Activated CD8-positive, alpha-beta memory T cell treated with anti-CD3 and anti-CD28 coated beads for 36 hours (primary cell): Measurements from ENCODE around the gene LGALS4. TPM values are rescaled to one million over a fixed set of nuclear protein-coding genes. Genes with fewer than 3 reads are reported as not detected.
"Not testable (repeated sequence)": the region's sequence is repeated elsewhere in the genome, so short reads cannot be mapped to it uniquely, and the experiment has no call there.

ENCODE experiments used
- CTCF ChIA-PET: fragments of 350-600 bp; sonication (Branson Sonifier 250); formaldehyde crosslinking; loops from one replicate; lab custom pipeline; 2021; ENCODE audit warnings: antibody characterized with exemption; lab: Charles Lee
- POLR2A ChIA-PET: fragments of 350-600 bp; sonication (Branson Sonifier 250); formaldehyde crosslinking; loops from one replicate; lab custom pipeline; 2021; ENCODE audit warnings: antibody characterized with exemption; lab: Charles Lee
- total RNA-seq, 2 experiments: library from RNA; stranded (reverse); gene quantifications; one replicate each; pipeline ENCODE4 v1.2.3, GENCODE V29; 2021

The LGALS4 gene
- total RNA-seq, 2 experiments from 2014 or later, result 0.65 to 0.82 TPM

DNA sequence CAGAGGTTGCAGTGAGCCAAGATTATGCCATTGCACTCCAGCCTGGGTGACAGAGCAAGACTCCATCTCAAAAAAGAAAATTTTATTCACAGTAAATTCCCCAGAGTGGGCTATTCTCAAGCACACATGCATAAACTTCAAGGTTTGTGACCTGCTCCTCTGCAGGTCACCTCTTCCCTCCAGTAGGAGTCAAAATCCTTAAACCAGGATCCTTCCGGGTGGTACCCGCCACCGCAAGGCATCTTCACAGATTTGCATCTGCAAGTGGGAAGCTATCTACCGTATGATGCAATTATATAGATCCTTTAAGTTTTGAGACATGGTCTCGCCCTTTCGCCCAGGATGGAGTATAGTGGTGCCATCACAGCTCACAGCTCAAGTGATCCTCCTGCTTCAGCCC, 21.8 kb upstream of the LGALS4 start:
- CTCF ChIA-PET, result interaction anchor here (0.6 to 0.7 kb wide), 2 partner anchors 9 to 72 kb away, joined by 3 read pairs; no protein-coding TSS in a partner anchor
- POLR2A ChIA-PET, result no interaction called here

DNA sequence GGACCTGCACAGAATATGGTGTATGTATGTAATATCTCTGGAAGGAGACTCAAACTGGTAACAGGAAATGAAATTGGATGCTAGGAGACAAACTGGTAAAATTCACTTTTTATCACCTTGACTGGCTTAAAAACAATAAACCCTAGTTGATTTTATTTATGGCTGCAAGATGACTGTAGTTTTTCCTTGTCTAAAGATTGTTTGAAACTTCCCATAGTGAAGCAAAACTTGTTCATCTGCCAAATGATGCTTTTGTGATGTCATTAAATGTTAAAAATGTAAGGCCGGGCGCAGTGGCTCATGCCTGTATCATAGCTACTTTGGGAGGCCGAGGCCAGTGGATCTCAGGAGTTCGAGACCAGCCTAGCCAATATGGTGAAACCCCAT, 21.4 kb upstream of the LGALS4 start:
- POLR2A ChIA-PET, result no interaction called here
- CTCF ChIA-PET, result interaction anchor here (0.7 to 1.2 kb wide), 2 partner anchors 10 to 15 kb away, joined by 3 read pairs; no protein-coding TSS in a partner anchor

DNA sequence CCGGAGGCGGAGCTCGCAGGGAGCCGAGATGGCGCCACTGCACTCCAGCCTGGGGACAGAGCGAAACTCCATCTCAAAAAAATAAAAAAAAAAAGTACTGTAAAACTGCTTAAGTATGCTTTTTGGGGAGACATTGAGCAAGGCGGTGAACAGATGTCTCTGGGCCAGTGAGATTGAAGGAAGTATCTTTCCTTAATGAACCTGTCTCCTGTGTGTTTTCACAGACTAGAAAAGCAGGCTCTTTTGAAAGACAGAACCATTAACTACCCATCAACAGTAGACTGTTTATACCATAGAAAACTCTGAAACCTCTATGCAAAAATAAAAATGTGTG, 20.3 kb upstream of the LGALS4 start:
- ChIA-PET CTCF (interaction anchor here (1.0 to 1.2 kb wide), 2 partner anchors 16 to 199 kb away, joined by 3 to 5 read pairs; no protein-coding TSS in a partner anchor), POLR2A (interaction anchor here (0.6 kb wide), 1 partner anchor 16 kb away, joined by 3 read pairs; no protein-coding TSS in a partner anchor)

DNA sequence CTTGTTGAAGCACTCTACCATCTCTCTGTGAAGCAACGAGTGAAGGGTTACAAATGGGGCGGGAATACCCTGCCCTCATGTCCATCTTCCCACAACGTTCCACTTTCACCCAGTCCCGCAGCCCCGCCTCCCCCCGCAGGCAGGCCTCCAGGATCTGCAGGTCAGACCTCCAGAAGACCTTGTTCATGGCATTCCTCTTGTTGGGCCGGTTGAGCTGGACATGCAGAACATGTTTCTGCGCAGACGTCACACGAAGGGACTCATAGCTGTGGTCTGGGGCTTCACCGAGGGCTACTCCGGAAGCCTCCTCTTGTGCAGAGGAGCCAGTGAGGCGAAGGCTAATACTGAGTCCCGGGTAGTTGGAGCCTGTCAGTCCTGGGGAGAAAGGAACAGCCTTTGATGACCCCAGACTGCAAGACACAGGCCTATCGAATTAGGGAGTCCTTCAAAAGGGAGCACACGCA, 18.4 kb upstream of the LGALS4 start:
- POLR2A ChIA-PET, result interaction anchor here (1.0 to 1.3 kb wide), 4 partner anchors 11 to 18 kb away, joined by 5 to 15 read pairs (median 6); partner anchors contain the start of gene HNRNPL
- CTCF ChIA-PET, result interaction anchor here (0.8 to 1.3 kb wide), 4 partner anchors 18 to 99 kb away, joined by 3 to 5 read pairs (median 3); partner anchors contain the start of genes MRPS12 and SARS2

DNA sequence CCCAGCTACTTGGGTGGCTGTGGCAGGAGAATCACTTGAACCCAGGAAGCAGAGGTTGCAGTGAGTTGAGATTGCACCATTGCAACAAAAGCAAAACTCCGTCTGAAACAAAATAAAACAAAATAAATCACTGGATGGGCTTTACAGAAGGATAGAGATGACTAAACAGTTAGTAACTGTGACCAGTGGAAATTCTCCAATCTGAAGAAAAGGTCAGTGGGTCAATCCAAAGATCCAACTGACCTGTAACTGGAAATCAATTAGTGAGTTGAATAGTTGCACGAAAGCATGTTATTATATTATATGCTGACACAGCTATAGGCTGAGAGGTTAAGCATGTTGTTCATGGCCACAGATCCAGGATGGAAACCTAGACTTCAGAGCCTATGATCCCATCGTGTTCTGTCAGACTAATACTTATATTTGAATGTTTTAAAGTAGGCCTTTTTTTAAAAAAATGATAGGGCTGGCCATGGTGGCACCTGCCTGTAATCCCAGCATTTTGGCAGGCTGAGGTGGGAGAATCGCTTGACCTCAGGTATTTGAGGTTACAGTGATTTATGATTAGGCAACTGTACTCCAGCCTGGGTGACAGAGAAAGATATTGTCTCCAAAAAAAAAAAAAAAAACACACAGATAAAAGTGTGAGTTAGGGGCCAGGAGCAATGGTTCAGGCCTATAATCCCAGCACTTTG, 17.4 kb upstream of the LGALS4 start:
- ChIA-PET POLR2A (interaction anchor here (0.7 kb wide), 1 partner anchor 50 kb away, joined by 3 read pairs; no protein-coding TSS in a partner anchor), CTCF (interaction anchor here (1.3 kb wide), 1 partner anchor 10 kb away, joined by 3 read pairs; no protein-coding TSS in a partner anchor)

DNA sequence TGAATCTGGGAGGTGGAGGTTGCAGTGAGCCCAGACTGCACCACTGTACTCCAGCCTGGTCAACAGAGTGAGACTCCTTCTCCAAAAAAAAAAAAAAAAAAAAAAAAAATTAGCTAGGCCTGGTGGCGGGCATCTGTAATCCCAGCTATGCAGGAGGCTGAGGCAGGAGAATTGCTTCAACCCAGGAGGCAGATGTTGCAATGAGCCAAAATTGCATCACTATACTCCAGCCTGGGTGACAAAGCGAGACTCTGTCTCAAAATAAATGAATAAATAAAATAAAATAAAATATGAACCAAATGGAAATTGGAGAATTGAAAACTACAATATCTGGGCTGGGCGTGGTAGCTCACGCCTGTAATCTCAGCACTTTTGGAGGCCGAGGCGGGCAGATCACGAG, 16.5 kb upstream of the LGALS4 start:
- POLR2A ChIA-PET, result not testable (repeated sequence)
- CTCF ChIA-PET, result interaction anchor here (0.6 to 1.3 kb wide), 2 partner anchors 9 to 26 kb away, joined by 3 read pairs; no protein-coding TSS in a partner anchor

DNA sequence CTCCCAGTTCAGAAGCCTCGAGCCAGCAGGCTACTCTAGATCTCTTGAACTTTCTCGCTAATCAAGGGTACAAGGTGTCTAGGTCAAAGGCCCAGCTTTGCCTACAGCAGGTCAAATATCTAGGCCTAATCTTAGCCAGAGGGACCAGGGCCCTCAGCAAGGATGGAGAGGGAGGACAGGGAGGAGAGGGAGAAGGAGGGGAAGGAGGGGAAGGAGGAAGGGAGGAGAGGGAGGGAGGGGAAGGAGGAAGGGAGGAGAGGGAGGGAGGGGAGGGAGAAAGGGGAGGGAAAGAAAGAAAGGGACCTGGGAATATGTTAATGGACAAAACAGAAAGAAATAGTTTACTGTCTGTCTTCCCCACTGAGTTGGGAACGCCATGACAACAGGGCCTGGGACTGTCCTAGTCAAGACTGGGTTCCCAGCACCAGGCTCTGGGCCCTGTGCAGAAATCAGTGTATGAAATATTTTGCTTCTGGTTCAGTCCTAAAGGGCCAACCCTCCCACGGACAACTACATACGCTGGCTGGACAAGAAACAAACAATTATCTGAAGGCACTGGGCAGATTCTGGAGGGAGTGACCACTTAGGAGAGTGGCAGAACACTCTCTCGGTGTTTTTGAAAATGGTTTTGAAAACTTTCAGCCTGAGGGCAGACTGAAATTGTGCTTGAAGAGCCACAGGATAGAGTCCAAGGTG, 14.3 kb upstream of the LGALS4 start:
- ChIA-PET POLR2A (no interaction called here), CTCF (no interaction called here)

DNA sequence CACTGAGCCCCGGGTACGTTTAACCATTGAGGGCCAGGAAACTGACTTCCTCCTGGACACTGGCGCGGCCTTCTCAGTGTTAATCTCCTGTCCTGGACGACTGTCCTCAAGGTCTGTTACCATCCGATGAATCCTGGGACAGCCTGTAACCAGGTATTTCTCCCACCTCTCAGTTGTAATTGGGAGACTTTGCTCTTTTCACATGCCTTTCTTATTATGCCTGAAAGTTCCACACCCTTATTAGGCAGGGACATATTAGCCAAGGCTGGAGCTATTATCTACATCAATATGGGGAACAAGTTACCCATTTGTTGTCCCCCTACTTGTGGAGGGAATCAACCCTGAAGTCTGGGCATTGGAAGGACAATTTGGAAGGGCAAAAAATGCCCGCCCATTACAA, 13.2 kb upstream of the LGALS4 start:
- CTCF ChIA-PET, POLR2A ChIA-PET: not testable (repeated sequence)

DNA sequence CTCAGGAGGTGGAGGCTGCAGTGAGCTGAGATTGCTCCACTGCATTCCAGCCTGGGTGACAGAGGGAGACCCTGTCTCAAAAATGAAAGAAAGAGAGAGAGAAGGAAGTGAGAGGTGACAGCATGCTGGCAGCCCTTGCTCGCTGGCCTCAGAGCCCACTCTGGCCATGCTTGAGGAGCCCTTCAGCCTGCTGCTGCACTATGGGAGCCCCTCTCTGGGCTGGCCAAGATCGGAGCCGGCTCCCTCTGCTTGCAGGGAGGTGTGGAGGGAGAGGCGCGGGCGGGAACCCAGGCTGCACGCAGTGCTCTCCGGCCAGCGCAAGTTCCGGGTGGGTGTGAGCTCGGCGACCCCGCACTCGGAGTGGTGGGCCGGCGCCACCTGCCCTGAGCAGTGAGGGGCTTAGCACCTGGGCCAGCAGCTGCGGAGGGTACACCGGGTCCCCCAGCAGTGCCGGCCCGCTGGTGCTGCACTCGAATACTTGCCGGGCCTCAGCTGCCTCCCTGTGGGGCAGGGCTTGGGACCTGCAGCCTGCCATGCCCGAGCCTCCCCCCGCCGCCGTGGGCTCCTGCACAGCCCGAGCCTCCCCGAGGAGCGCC, 8.6 kb upstream of the LGALS4 start:
- CTCF ChIA-PET, result interaction anchor here (0.6 to 1.3 kb wide), 2 partner anchors 9 to 413 kb away, joined by 3 read pairs; no protein-coding TSS in a partner anchor
- POLR2A ChIA-PET, result not testable (repeated sequence)

DNA sequence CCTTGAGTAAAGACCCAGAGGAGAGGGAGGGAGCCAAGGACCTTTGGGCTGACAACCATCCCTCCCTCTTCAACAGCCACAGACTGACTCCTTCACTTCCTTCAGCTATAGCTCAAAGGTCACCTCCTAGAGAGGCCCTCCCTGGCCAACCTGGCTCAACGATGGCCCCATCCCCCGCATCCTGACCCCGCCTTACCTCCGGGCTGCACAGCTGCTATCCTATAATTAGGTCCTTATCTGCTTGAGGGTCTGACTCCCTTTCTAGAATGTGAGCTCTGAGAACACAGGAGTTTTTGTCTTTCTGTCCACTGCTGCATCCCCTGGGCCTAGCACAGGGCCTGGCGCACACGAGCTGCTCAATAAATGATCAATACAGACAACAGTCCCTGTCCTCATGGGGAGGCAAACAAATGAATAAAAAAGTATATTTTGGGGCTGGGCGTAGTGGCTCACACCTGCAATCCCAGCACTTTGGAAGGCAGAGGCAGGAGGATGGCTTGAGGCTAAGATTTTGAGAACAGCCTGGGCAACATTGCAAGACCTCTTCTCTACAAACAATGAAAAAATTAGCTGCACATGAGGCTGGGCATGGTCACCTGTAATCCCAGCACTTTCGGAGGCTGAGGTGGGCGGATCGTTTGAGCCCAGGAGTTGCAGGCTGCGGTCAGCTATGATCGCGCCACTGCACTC, 6.6 kb upstream of the LGALS4 start:
- POLR2A ChIA-PET, result interaction anchor here (0.6 kb wide), 2 partner anchors 136 to 760 kb away, joined by 3 to 7 read pairs; no protein-coding TSS in a partner anchor

DNA sequence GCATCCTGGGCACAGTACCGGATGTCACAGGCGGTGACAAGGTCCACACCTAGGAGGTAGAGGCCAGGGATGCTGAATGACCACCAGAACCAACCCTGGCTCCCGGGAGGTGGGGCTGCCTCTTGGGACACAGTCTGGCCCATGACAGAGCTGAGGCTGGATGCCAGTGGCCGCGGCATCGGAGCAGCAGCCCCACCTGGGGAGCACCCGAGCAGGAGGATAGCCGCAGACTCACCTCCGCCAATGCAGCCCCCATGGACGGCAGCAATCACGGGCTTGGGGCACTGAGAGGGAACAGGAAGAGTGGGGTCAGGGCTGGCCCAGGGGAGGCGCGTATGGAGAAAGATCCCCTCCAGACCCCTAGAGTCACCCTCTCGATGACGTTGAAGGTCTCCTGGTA, 4.3 kb upstream of the LGALS4 start:
- CTCF ChIA-PET, result no interaction called here
- POLR2A ChIA-PET, result interaction anchor here (0.6 kb wide), 1 partner anchor 16 kb away, joined by 3 read pairs; no protein-coding TSS in a partner anchor

More for the DNA sequence above, 6.6 kb upstream of the LGALS4 start:
- CTCF ChIA-PET, result no interaction called here

DNA sequence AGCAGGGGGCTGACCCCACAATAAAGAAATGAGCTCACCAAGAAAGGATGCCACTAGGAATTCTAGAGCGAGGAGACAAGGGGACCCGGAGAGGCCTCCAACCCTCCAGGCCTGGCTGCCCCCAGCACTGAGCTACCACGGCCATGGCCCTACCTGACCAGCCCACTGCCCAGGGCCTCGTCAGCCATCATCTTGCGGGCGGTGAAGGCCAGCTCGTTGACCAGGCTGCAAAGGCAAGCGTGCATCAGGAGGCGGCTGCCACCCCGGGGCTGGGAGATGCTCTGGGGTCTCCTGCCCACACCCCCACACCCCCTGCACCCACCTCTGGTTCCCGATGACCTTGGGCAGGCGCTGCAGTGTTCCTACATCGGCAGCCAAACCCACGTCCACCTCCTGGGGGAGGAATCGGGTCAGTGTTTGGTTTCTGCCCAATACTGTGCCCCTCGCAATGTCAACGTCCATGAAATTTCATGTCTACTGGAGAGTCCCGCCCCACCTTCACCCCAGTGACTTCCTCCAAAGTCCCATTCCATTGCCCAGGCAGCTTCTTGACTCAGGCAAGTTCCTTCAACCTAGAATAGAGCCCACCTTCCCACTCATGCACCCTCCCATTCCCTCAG, 3.5 kb upstream of the LGALS4 start:
- ChIA-PET CTCF (no interaction called here), POLR2A (interaction anchor here (0.6 kb wide), 1 partner anchor 17 kb away, joined by 3 read pairs; no protein-coding TSS in a partner anchor)

DNA sequence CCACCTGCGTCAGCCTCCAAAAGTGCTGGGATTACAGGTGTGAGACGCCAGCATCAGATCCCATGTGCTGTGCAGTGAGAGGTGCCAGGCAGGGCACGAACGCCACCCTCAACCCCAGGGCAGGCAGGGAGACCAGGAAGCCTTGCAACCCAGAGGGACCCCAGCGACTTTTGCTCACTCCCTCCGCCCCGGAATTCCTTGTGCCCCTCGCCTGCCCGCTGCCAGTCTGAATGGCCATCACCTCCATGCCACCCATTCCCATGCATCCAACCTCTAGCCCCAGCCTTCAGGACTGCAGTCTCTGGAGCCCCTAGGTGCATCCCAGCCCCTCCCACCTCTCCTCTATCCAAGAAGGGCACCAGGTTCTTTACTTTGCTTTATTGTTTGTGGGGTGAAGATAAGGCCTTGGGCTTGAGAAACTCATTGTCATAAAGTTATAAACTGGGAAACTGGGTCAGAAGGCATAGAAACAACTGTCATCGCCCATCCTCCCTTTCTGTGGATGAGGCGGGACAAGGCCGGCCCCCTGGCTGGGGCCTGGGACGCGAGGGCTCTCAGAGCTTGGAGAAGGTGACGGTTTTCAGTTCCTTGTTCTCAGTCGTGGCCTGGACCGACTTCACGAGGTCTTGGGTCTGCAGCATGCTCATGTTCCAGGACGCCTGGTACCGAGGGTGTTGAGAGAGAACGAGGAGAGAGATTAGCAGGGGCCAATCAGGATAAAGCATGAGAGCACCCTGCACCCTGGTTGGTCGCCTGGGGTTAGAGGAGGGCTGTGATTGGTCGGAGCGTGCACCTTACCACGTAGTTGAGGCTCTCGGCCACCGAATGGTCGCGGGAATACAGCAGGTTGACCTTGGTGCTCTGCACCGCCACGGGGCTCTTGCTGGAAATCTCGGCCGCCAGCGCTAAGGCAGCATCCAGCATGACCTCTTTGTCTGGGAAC, 2.6 kb upstream of the LGALS4 start:
- CTCF ChIA-PET, result no interaction called here
- POLR2A ChIA-PET, result no interaction called here

DNA sequence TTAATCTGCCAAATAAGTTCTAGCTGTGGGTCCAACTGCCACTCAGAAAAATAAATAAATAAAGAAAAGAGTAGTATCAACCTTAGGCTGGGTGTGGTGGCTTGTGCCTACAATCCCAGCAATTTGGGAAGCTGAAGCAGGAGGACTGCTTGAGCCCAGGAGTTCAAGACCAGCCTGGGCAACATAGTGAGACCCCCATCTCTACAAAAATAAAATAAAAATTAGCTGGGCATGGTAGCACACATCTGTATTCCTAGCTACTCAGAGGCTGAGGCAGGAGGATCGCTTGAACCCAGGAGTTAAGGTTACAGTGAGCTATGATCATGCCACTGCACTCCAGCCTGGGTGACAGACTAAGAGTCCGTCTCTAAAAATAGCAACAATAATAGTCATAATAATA, 1.2 kb upstream of the LGALS4 start:
- ChIA-PET CTCF (interaction anchor here (0.7 kb wide), 1 partner anchor 155 kb away, joined by 3 read pairs; no protein-coding TSS in a partner anchor), POLR2A (interaction anchor here (0.7 kb wide), 1 partner anchor 14 kb away, joined by 3 read pairs; no protein-coding TSS in a partner anchor)

DNA sequence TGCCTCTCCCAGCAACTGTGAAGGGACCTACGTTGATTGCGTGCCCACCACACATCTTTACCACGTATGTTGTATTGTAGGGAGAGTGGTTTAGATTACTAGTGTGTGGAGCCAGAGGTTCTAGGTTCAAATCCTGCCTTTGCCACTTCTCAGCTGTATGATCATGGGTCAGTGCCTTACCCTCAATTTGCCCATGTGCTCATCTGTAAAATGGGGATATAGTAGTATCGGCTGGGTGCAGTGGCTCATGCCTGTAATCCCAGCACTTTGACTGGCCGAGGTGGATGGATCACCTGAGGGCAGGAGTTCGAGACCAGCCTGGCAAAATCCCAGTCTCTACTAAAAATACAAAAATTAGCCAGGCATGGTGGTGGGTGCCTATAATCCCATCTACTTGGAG, 578 bp upstream of the LGALS4 start:
- ChIA-PET CTCF (interaction anchor here (0.7 kb wide), 1 partner anchor 154 kb away, joined by 3 read pairs; no protein-coding TSS in a partner anchor), POLR2A (no interaction called here)

DNA sequence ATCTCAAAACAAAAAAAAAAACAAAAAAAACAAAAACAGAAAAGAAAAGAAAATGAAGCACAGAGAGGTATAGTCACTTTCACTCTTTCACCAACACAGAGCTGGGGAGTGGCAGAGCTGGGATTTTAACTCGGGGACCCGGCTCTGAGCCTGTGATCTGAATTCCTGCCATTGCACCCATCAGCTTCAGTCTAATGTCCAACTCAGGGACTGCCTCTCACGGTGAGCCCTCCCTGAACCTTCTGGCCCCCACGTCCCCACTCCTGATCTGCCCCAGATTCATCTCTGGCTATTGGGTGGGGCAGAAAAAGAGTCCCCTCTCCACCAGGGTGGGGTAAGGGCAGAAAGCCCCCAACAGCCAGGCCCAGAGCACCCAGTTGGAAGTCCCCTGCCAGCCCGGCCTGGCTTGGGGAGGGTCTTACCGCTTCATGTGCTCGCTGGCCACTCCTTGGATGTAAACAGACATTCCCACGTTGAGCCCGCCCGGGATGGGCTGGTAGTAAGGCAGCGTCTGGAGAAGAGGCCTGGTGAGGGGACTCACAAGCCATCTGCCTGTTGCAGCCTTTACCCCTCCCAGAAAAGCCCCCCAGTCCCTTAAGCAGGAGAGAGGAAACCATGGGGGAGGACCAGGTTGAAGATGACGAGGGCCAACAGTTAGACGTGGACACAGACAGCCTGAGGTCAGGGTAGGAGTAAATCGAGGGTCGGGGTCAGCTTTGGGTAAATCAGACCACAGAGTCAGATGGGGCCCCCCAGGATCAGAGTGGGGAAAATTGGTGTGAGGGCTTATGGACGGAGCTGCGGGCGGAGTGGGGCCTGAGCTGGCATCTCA, 520 bp downstream of the LGALS4 start:
- POLR2A ChIA-PET, result no interaction called here
- CTCF ChIA-PET, result no interaction called here
